ENCODE measurements around the gene BBX.
"Not testable (repeated sequence)": the region's sequence is repeated elsewhere in the genome, so short reads cannot be mapped to it uniquely, and the experiment has no call there.

The BBX gene

GRCh38 chr3:107543666-107544065 is 20.9 kb downstream of the BBX start:
- no peak for DNase-seq (ENCODE audit: low read depth)

- no peak for DNase-seq (ENCODE audit: low read depth)
Observed at GRCh38 chr3:107545680-107546120, 22.9 kb downstream of the BBX start.

- no peak for DNase-seq (ENCODE audit: low read depth)
Observed at GRCh38 chr3:107548601-107549000, 25.8 kb downstream of the BBX start.

GRCh38 chr3:107555359-107555758 is 32.6 kb downstream of the BBX start:
- no peak for DNase-seq (ENCODE audit: low read depth)

- DNase-seq (ENCODE audit: low read depth) = no peak
Observed at GRCh38 chr3:107557743-107558142, 35.0 kb downstream of the BBX start.

- no peak for DNase-seq (ENCODE audit: low read depth)
Observed at GRCh38 chr3:107560166-107560565, 37.4 kb downstream of the BBX start.

GRCh38 chr3:107561980-107562379 is 39.2 kb downstream of the BBX start:
- no peak for DNase-seq (ENCODE audit: low read depth)

- DNase-seq (ENCODE audit: low read depth) = no peak
Observed at GRCh38 chr3:107562969-107563529, 40.3 kb downstream of the BBX start.

- not testable (repeated sequence) for DNase-seq (ENCODE audit: low read depth)
Observed at GRCh38 chr3:107565244-107565643, 42.5 kb downstream of the BBX start.

GRCh38 chr3:107571089-107571488 is 48.3 kb downstream of the BBX start:
- DNase-seq (ENCODE audit: low read depth) = not testable (repeated sequence)

GRCh38 chr3:107571492-107571891 is 48.7 kb downstream of the BBX start:
- not testable (repeated sequence) for DNase-seq (ENCODE audit: low read depth)

GRCh38 chr3:107574650-107575049 is 51.9 kb downstream of the BBX start:
- DNase-seq (ENCODE audit: low read depth) = peak; percentile 11

- no peak for DNase-seq (ENCODE audit: low read depth)
Observed at GRCh38 chr3:107578091-107578490, 55.3 kb downstream of the BBX start.

GRCh38 chr3:107578523-107578922 is 55.8 kb downstream of the BBX start:
- no peak for DNase-seq (ENCODE audit: low read depth)

GRCh38 chr3:107579371-107579770 is 56.6 kb downstream of the BBX start:
- DNase-seq (ENCODE audit: low read depth) = no peak

GRCh38 chr3:107581230-107581629 is 58.5 kb downstream of the BBX start:
- DNase-seq (ENCODE audit: low read depth) = no peak

- no peak for DNase-seq (ENCODE audit: low read depth)
Observed at GRCh38 chr3:107588217-107588616, 65.5 kb downstream of the BBX start.

GRCh38 chr3:107589454-107589853 is 66.7 kb downstream of the BBX start:
- DNase-seq (ENCODE audit: low read depth) = no peak

GRCh38 chr3:107590786-107591185 is 68.0 kb downstream of the BBX start:
- DNase-seq (ENCODE audit: low read depth) = no peak

- no peak for DNase-seq (ENCODE audit: low read depth)
Observed at GRCh38 chr3:107592073-107592472, 69.3 kb downstream of the BBX start.

GRCh38 chr3:107594870-107595269 is 72.1 kb downstream of the BBX start:
- no peak for DNase-seq (ENCODE audit: low read depth)

- no peak for DNase-seq (ENCODE audit: low read depth)
Observed at GRCh38 chr3:107596639-107597038, 73.9 kb downstream of the BBX start.

GRCh38 chr3:107598926-107599771 is 76.4 kb downstream of the BBX start:
- DNase-seq (ENCODE audit: low read depth) = no peak

GRCh38 chr3:107599772-107600145 is 77.0 kb downstream of the BBX start:
- DNase-seq (ENCODE audit: low read depth) = no peak

Data from GM04503 (cell line).